IPS-20b (cell line): ENCODE results near the gene ZNF490.
"Not testable (repeated sequence)": the region's sequence is repeated elsewhere in the genome, so short reads cannot be mapped to it uniquely, and the experiment has no call there.

Source experiments
- H3K27ac ChIP-seq: one replicate; pipeline ENCODE4 v1.5.1; 2013; ENCODE audit warnings: low read length
- H3K27me3 ChIP-seq: 2 replicates; pipeline ENCODE4 v1.6.1; 2013; ENCODE audit warnings: mild to moderate bottlenecking, low read length, inconsistent platforms; ENCODE audit not compliant: insufficient read depth
- H3K36me3 ChIP-seq: 2 replicates; pipeline ENCODE4 v1.6.1; 2013; ENCODE audit warnings: low read depth, mild to moderate bottlenecking, inconsistent platforms, low read length, moderate library complexity; ENCODE audit not compliant: insufficient read depth
- H3K4me1 ChIP-seq: 2 replicates; pipeline ENCODE4 v1.6.1; 2013; ENCODE audit warnings: mild to moderate bottlenecking, control low read depth, inconsistent platforms, low read length, moderate library complexity; ENCODE audit not compliant: insufficient read depth
- H3K4me3 ChIP-seq: 2 replicates; pipeline ENCODE4 v1.5.1; 2013; ENCODE audit warnings: mild to moderate bottlenecking, low read length, inconsistent platforms
- H3K9ac ChIP-seq: 2 replicates; pipeline ENCODE4 v1.6.1; 2013; ENCODE audit warnings: low read depth, mild to moderate bottlenecking, inconsistent platforms, low read length, moderate library complexity
- H3K9me3 ChIP-seq: 2 replicates; pipeline ENCODE4 v1.6.1; 2013; ENCODE audit warnings: mild to moderate bottlenecking, low read depth, low read length, inconsistent platforms; ENCODE audit not compliant: insufficient read depth

Gene ZNF490

DNA sequence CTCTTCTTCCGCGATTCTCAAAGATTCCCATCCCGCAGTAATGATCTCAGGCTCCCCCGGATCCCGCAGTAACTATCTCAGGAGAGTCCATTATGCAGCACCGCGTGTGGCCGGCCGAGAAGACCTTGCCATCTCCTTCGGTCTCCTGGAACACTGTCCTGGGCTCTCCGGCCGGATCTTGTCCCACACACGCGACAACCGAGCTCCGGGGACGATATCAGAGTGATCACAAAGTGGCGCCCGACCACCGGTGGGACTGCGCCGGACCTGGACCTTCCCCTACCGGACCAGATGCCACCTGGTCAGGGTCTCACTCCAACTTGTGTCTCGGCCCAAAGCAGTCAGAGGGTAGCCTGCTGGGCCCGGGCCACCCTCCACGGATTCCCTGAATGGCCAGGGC is 31.9 kb upstream of the ZNF490 start:
- Histone ChIP-seq H3K9ac (no peak overlapping the region), H3K27ac (no peak overlapping the region), H3K36me3 (no peaks in the 10 kb centered on the region), H3K4me1 (no peaks in the 10 kb centered on the region), H3K27me3 (no peaks in the 10 kb centered on the region), H3K9me3 (no peaks in the 10 kb centered on the region), H3K4me3 (no peak overlapping the region)

DNA sequence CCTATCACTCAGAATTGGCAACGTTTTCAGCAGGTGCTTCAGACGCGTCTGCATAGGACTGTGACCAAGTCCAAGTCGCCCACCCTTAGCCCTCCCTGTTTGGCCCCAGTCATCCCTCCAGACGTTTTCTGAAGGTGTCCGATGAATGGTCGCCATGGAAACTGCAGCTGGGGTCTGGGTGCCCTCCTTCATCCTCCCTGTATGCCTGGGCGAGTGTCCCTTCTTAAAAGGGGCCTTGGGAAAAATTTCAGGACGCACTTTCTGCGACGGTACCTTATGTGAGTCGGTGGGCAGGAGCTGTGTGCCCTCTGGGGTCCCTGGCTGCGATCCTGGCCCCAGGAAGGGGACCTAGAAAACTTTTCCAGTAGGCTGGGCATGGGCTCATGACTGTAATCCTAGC is 30.8 kb upstream of the ZNF490 start:
- H3K4me3 ChIP-seq = no peak overlapping the region
- H3K36me3 ChIP-seq = no peaks in the 10 kb centered on the region
- no peak overlapping the region for H3K9ac ChIP-seq
- H3K27ac ChIP-seq = no peak overlapping the region
- H3K4me1 ChIP-seq = no peaks in the 10 kb centered on the region
- H3K9me3 ChIP-seq = no peaks in the 10 kb centered on the region
- no peaks in the 10 kb centered on the region for H3K27me3 ChIP-seq

DNA sequence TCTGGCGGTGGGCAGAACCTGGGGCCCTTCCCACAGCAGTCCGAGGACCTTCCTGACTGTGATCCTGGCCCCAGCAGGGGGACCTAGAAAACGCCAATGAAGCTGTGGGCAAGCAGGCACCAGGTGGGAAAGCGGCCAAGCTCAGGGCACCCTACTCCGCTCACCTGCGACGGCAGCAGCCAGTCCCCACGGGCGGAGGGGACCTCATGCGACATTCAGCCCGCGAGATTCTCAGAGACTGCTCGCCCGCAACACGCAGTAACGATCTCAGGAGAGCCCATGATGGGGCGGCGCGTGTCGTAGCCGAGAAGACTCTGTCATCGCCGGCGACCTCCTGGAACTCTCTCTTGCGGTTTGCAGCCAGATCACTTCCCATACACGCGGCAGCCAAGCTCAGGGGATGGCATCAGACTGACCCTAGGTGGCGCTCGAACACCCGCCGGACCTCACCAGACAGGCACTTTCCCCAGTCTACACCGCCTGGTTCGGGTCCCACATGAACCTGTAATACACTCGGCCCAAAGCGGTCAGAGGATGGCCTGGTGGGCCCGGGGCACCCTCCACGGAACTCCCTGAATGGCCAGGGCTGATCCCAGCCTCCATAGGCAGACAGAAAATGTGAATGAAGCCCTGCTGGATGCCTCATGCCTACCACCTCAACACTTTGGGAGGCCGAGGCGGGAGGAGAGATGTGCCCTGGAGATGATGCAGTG is 29.4 kb upstream of the ZNF490 start:
- Histone ChIP-seq H3K4me3 (peak overlapping the region; percentile 66), H3K36me3 (no peaks in the 10 kb centered on the region), H3K9ac (no peak overlapping the region; the same call in 1 of the 2 replicates), H3K9me3 (no peaks in the 10 kb centered on the region), H3K27me3 (no peaks in the 10 kb centered on the region), H3K27ac (no peak overlapping the region), H3K4me1 (no peaks in the 10 kb centered on the region)

DNA sequence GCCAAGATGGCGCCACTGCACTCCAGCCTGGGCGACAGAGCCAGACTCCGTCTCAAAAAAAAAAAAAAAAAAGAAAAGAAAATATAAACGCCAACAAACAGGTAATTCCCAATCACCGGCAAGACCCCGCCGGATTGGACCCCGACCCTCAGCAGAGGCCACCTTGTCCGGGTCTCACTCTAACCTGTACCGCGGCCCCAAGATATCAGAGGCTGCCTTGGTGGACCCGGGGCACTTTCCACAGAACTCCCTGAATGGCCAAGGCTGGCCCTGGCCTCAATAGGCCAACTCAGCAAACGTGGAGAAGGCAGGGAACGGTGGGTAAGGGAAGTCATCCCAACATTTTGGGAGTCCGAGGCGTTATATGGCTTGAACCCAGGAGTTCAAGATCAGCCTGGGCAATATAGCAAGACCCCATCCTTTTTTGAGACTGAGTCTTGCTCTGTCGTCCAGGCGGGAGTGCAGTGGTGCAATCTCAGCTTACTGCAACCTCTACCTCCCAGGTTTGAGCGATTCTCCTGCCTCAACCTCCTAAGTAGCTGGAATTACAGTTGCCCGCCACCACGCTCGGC is 28.1 kb upstream of the ZNF490 start:
- Histone ChIP-seq H3K9me3 (no peaks in the 10 kb centered on the region), H3K27me3 (no peaks in the 10 kb centered on the region), H3K4me1 (no peaks in the 10 kb centered on the region), H3K9ac (no peak overlapping the region), H3K4me3 (no peak overlapping the region), H3K36me3 (no peaks in the 10 kb centered on the region), H3K27ac (no peak overlapping the region)

DNA sequence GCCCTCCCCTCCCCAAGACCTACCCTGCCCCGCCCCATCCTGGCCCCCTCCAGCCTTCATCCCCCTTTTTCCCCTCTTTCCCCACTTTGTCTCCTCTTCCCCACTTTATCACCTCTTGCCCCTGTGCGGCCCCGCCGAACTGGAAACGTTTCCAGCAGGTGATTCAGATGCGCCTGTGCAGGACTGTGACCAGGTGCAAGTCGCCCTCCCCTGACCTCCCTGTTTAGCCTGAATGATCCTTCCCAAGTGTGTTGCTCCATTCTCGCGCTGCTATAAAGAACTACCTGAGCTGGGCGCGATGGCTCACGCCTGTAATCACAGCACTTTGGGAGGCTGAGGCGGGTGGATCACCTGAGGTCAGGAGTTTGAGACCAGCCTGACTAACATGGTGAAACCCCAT is 26.0 kb upstream of the ZNF490 start:
- no peaks in the 10 kb centered on the region for H3K27me3 ChIP-seq
- H3K9ac ChIP-seq = no peak overlapping the region
- no peaks in the 10 kb centered on the region for H3K36me3 ChIP-seq
- no peak overlapping the region for H3K27ac ChIP-seq
- H3K4me1 ChIP-seq = no peaks in the 10 kb centered on the region
- H3K4me3 ChIP-seq = no peak overlapping the region
- no peaks in the 10 kb centered on the region for H3K9me3 ChIP-seq

DNA sequence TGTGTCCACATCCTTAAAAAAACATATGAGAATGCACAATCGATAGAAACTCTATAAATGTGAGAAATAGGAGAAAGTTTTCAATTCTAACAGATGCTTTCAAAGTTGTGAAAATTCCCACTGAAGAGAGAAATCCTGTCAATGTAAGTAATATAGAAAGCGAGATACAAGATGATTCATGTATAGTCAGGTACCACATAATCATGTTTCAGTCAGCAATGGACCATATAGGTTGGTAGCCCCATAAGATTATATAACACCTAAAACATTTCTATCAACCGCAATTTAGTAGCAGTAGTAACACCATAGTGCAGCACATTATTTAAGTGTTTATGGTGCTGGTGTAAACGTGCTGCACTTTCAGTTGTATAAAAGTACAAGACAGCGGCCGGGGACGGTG is 18.6 kb upstream of the ZNF490 start:
- H3K4me3 ChIP-seq = no peak overlapping the region
- H3K36me3 ChIP-seq = peaks cover 69% of the 10 kb centered on the region

DNA sequence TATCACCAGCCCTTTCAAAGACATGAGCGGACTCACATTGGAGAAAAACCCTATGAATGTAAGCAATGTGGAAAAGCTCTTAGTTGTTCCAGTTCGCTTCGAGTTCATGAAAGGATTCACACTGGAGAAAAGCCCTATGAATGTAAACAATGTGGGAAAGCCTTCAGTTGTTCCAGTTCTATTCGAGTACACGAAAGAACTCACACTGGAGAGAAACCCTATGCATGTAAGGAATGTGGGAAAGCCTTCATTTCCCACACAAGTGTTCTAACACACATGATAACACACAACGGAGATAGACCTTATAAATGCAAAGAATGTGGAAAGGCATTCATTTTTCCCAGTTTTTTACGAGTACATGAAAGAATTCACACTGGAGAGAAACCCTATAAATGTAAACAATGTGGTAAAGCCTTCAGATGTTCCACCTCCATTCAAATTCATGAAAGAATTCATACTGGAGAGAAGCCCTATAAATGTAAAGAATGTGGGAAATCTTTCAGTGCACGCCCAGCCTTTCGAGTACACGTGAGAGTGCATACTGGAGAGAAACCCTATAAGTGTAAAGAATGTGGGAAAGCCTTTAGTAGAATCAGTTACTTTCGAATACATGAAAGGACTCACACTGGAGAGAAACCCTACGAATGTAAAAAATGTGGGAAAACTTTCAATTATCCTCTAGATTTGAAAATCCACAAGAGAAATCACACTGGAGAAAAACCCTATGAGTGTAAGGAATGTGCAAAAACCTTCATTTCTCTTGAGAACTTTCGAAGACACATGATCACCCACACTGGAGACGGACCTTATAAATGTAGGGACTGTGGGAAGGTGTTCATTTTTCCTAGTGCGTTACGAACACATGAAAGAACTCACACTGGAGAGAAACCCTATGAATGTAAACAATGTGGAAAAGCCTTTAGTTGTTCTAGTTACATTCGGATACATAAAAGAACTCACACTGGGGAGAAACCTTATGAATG is 17.7 kb upstream of the ZNF490 start:
- H3K27me3 ChIP-seq = no peaks in the 10 kb centered on the region
- no peaks in the 10 kb centered on the region for H3K4me1 ChIP-seq
- H3K27ac ChIP-seq = no peak overlapping the region
- peak overlapping the region; percentile 9; the same call in 1 of the 2 replicates for H3K4me3 ChIP-seq
- peaks cover 78% of the 10 kb centered on the region for H3K36me3 ChIP-seq
- H3K9me3 ChIP-seq = peaks cover 50% of the 10 kb centered on the region
- H3K9ac ChIP-seq = no peak overlapping the region

More for the DNA sequence above, 18.6 kb upstream of the ZNF490 start:
- Histone ChIP-seq H3K27me3 (no peaks in the 10 kb centered on the region), H3K9ac (no peak overlapping the region), H3K9me3 (peaks cover 50% of the 10 kb centered on the region), H3K27ac (no peak overlapping the region), H3K4me1 (no peaks in the 10 kb centered on the region)

DNA sequence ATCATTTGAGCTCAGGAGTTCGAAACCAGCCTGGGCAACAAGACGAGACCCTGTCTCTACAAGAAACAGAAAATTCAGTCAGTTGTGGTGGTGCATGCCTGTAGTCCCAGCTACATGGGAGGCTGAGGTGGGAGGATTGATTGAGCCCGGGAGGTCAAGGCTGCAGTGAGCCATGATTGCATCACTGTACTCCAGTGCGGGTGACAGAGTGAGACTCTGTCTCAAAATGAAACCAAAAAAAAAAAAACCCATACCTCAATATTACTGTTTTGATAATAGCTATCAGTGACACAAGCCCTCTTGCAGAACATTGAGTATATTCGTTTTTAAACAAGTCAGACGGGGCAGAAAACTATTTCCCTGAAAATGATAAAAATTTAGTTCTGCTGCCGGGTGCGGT is 16.3 kb upstream of the ZNF490 start:
- peaks cover 80% of the 10 kb centered on the region for H3K36me3 ChIP-seq
- no peaks in the 10 kb centered on the region for H3K27me3 ChIP-seq
- H3K9me3 ChIP-seq = peaks cover 50% of the 10 kb centered on the region
- no peak overlapping the region for H3K9ac ChIP-seq
- H3K4me3 ChIP-seq = no peak overlapping the region
- H3K4me1 ChIP-seq = no peaks in the 10 kb centered on the region
- no peak overlapping the region for H3K27ac ChIP-seq

DNA sequence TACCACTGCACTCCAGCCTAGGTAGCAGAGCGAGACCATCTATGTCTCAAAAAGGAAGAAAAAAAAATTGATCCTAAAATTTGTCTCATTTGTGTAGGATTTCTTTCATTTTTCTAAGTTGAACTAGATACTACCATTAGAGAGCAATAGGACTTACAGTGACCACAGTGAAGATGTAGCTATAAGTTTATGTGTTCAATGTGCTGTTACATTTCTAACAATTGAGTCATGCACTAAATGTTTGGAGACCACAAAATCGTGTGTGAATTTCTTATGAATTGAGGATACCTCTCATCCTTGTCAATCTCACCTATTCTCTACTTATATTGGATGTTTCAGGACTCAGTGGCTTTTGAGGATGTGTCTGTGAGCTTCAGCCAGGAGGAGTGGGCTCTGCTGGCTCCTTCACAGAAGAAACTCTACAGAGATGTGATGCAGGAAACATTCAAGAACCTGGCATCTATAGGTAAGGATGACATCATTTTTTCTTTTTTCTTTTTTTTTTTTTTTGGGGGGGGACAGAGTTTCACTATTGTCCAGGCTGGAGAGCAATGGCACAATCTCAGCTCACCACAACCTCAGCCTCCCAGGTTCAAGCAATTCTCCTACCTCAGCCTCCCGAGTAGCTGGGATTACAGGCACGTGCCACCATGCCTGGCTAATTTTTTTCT is 12.9 kb upstream of the ZNF490 start:
- Histone ChIP-seq H3K4me3 (no peak overlapping the region), H3K9me3 (peaks cover 33% of the 10 kb centered on the region), H3K27me3 (no peaks in the 10 kb centered on the region), H3K4me1 (no peaks in the 10 kb centered on the region), H3K27ac (no peak overlapping the region), H3K36me3 (peaks cover 53% of the 10 kb centered on the region), H3K9ac (no peak overlapping the region)

DNA sequence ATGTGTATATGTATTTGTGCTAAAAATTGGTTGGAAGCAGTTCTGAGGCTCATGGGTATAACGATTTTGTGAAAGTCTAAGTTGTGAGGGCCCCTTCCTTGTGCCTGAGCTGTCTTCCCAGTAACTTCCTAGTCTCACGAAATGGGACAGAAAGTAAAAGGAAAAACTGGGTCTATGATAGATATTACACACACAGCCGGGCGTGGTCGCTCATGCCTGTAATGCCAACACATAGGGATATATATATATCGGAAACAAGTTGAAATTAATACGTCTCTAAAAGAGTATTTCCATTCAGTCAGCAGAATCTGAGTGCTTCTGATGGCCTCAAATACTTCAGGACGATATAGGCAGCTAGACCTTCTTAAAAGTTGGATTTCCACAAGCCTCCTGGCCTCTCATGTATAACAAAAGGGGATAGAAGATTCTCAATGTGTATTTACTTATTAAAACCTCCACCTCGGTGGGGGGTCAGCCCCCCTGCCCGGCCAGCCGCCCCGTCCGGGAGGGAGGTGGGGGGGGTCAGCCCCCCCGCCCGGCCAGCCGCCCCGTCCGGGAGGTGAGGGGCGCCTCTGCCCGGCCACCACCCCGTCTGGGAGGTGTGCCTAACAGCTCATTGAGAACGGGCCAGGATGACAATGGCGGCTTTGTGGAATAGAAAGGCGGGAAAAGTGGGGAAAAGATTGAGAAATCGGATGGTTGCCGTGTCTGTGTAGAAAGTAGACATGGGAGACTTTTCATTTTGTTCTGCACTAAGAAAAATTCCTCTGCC is 10.8 kb upstream of the ZNF490 start:
- not testable (repeated sequence) for H3K4me3 ChIP-seq, H3K27ac ChIP-seq, H3K9ac ChIP-seq, H3K27me3 ChIP-seq, H3K4me1 ChIP-seq
- peaks cover 33% of the 10 kb centered on the region for H3K36me3 ChIP-seq
- peaks cover 14% of the 10 kb centered on the region for H3K9me3 ChIP-seq

DNA sequence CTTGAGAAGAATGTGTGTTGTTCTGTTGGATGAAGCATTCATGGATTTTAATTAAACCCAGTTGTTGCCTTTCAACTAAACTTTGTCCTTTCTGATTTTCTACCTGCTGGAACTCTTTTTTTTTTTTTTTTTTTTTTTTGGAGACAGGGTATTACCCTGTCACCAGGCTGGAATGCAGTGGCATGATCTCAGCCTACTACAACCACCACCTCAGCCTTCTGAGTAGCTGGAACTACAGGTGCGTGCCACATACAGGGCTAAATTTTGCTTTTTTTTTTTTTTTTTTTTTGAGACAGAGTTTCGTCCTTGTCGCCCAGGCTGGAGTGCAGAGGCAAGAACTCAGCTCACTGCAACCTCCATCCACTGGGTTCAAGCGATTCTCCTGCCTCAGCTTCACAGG is 7.0 kb upstream of the ZNF490 start:
- Histone ChIP-seq H3K4me3 (no peak overlapping the region), H3K27ac (no peak overlapping the region), H3K9ac (no peak overlapping the region), H3K9me3 (peaks cover 6% of the 10 kb centered on the region; the same call in 1 of the 2 replicates), H3K4me1 (no peaks in the 10 kb centered on the region), H3K36me3 (peaks cover 15% of the 10 kb centered on the region), H3K27me3 (no peaks in the 10 kb centered on the region)
